H1 (cell line): ENCODE data around the gene RIPOR3. TPM values are rescaled to one million over a fixed set of nuclear protein-coding genes. Genes with fewer than 3 reads are reported as not detected.
A peak's percentile ranks its signal among the peaks of the same experiment; 100 is the strongest.

Source experiments
- CTCF ChIA-PET: fragments of 300-600 bp; sonication (Branson Sonifier 250); formaldehyde crosslinking; loops from one replicate; lab custom pipeline; 2021; ENCODE audit not compliant: partially characterized antibody; lab: Charles Lee
- POLR2A ChIA-PET: fragments of 300-600 bp; sonication (Branson Sonifier 250); formaldehyde crosslinking; loops from one replicate; lab custom pipeline; 2021; ENCODE audit warnings: inconsistent platforms; ENCODE audit not compliant: partially characterized antibody; lab: Charles Lee
- DNase-seq, 2 experiments: peaks; one replicate each; pipeline versions ENCODE4 v3.0.0 to v3.0.0-alpha.2; 2010 to 2022; ENCODE audit warnings: low spot score in 2 of 2, low read depth in 1 of 2, mixed read lengths in 1 of 2
- FAIRE-seq: peaks from 2 replicates; lab custom pipeline; 2011; peaks lifted over from hg19 to GRCh38; lab: Jason Lieb, UNC
- H2AFZ ChIP-seq: 2 replicates; pipeline ENCODE4 v1.8.1; 2012; ENCODE audit warnings: low read length, inconsistent platforms
- H2AK5ac ChIP-seq: 2 replicates; pipeline ENCODE4 v1.6.1; 2013; ENCODE audit warnings: low read depth, low read length
- H2BK120ac ChIP-seq: replicated peaks from 2 replicates; pipeline ENCODE3; 2013; ENCODE audit warnings: low read depth, low read length, inconsistent platforms
- H2BK12ac ChIP-seq: 2 replicates; pipeline ENCODE4 v1.6.1; 2013; ENCODE audit warnings: low read depth, low read length
- H2BK15ac ChIP-seq: 2 replicates; pipeline ENCODE4 v1.6.1; 2013; ENCODE audit warnings: low read length
- H2BK20ac ChIP-seq: 2 replicates; pipeline ENCODE4 v1.6.1; 2013; ENCODE audit warnings: low read length
- H2BK5ac ChIP-seq: 2 replicates; pipeline ENCODE4 v1.6.1; 2013; ENCODE audit warnings: low read depth, low read length
- H3K14ac ChIP-seq: 2 replicates; pipeline ENCODE4 v1.6.1; 2013; ENCODE audit warnings: inconsistent platforms; ENCODE audit not compliant: insufficient read length
- H3K18ac ChIP-seq: 2 replicates; pipeline ENCODE4 v1.6.1; 2013; ENCODE audit warnings: low read length; ENCODE audit errors: extremely low read depth
- H3K23ac ChIP-seq: 2 replicates; pipeline ENCODE4 v1.6.1; 2013; ENCODE audit warnings: inconsistent platforms; ENCODE audit not compliant: insufficient read length
- H3K23me2 ChIP-seq: 2 replicates; pipeline ENCODE4 v1.6.1; 2013; ENCODE audit warnings: low read depth, low read length
- H3K27ac ChIP-seq: 2 replicates; pipeline ENCODE4 v1.6.1; 2011; ENCODE audit warnings: low read depth, low read length, inconsistent platforms
- H3K27me3 ChIP-seq, 4 experiments: replicated peaks in 1 of 4; 1 replicate in 1 of 4; 2 replicates in 3 of 4; pipeline versions ENCODE4 v1.6.1 to v1.8.1; 2011 to 2013; ENCODE audit warnings: low read length in 3 of 4, mild to moderate bottlenecking in 3 of 4, inconsistent platforms in 2 of 4, mixed read lengths in 2 of 4, moderate library complexity in 1 of 4; ENCODE audit not compliant: control insufficient read depth in 3 of 4, insufficient read depth in 3 of 4; ENCODE audit errors: extremely low read depth in 1 of 4
- H3K36me3 ChIP-seq, 4 experiments: 2 replicates each; pipeline versions ENCODE4 v1.6.1 to v1.8.1; 2011 to 2013; ENCODE audit warnings: mild to moderate bottlenecking in 4 of 4, low read length in 3 of 4, moderate library complexity in 2 of 4, control low read depth in 1 of 4, inconsistent platforms in 1 of 4; ENCODE audit not compliant: insufficient read depth in 4 of 4, control insufficient read depth in 2 of 4
- H3K4ac ChIP-seq: replicated peaks from 2 replicates; pipeline ENCODE3; 2013; ENCODE audit warnings: low read length, low read depth, mixed read lengths, inconsistent platforms; ENCODE audit not compliant: insufficient read length
- H3K4me1 ChIP-seq, 4 experiments: replicated peaks in 1 of 4; 1 replicate in 1 of 4; 2 replicates in 3 of 4; pipeline versions ENCODE4 v1.6.1 to v1.8.1; 2011 to 2013; ENCODE audit warnings: low read length in 3 of 4, inconsistent platforms in 2 of 4, mixed read lengths in 1 of 4; ENCODE audit not compliant: insufficient read depth in 4 of 4, control insufficient read depth in 3 of 4
- H3K4me2 ChIP-seq, 2 experiments: 2 replicates each; pipeline versions ENCODE4 v1.6.1 to v1.8.1; 2011 to 2013; ENCODE audit warnings: low read depth in 2 of 2, low read length in 2 of 2, control low read depth in 1 of 2, inconsistent platforms in 1 of 2, mild to moderate bottlenecking in 1 of 2; ENCODE audit not compliant: insufficient read depth in 1 of 2
- H3K4me3 ChIP-seq, 4 experiments: fragments of 200-600, 300-600 bp in 1 of 4; sonication (generic), shearing (Covaris generic), sonication (Bioruptor Twin) in 1 of 4; 2 replicates each; pipeline versions ENCODE4 v1.5.1 to v1.8.1; 2011 to 2016; ENCODE audit warnings: low read length in 4 of 4, low read depth in 3 of 4, control low read depth in 2 of 4, inconsistent platforms in 2 of 4, mild to moderate bottlenecking in 2 of 4, mixed read lengths in 1 of 4, moderate library complexity in 1 of 4; ENCODE audit not compliant: insufficient read depth in 2 of 4; ENCODE audit errors: extremely low read depth in 1 of 4
- H3K56ac ChIP-seq: replicated peaks from 2 replicates; pipeline ENCODE3; 2013; ENCODE audit warnings: low read depth, mild to moderate bottlenecking, mixed read lengths, low read length, inconsistent platforms; ENCODE audit not compliant: insufficient read length
- H3K79me1 ChIP-seq: 2 replicates; pipeline ENCODE4 v1.6.1; 2013; ENCODE audit warnings: low read depth, low read length, control low read depth
- H3K79me2 ChIP-seq, 2 experiments: 2 replicates each; pipeline versions ENCODE4 v1.6.1 to v1.8.1; 2012 to 2013; ENCODE audit warnings: low read length in 2 of 2, mild to moderate bottlenecking in 2 of 2, inconsistent platforms in 1 of 2; ENCODE audit not compliant: insufficient read depth in 2 of 2, control insufficient read depth in 1 of 2
- H3K9ac ChIP-seq, 4 experiments: replicated peaks in 1 of 4; 1 replicate in 1 of 4; 2 replicates in 3 of 4; pipeline versions ENCODE4 v1.6.1 to v1.8.1; 2011 to 2013; ENCODE audit warnings: low read depth in 3 of 4, low read length in 3 of 4, control low read depth in 2 of 4, mild to moderate bottlenecking in 2 of 4, moderate library complexity in 2 of 4, inconsistent platforms in 1 of 4; ENCODE audit errors: extremely low read depth in 1 of 4
- H3K9me3 ChIP-seq, 2 experiments: 2 replicates each; pipeline versions ENCODE4 v1.6.1 to v1.8.1; 2012 to 2013; ENCODE audit warnings: mild to moderate bottlenecking in 2 of 2, moderate library complexity in 2 of 2, control low read depth in 1 of 2, inconsistent platforms in 1 of 2, low read depth in 1 of 2, low read length in 1 of 2, mixed read lengths in 1 of 2; ENCODE audit not compliant: insufficient read depth in 2 of 2
- H4K20me1 ChIP-seq, 2 experiments: replicated peaks in 1 of 2; 2 replicates each; pipeline versions ENCODE3 to v1.8.1; 2011 to 2013; ENCODE audit warnings: inconsistent platforms in 2 of 2, low read length in 2 of 2, mild to moderate bottlenecking in 1 of 2; ENCODE audit not compliant: insufficient read depth in 2 of 2, control insufficient read depth in 1 of 2
- H4K5ac ChIP-seq: 2 replicates; pipeline ENCODE4 v1.6.1; 2013; ENCODE audit warnings: low read length, low read depth, mixed read lengths, inconsistent platforms; ENCODE audit not compliant: insufficient read length
- H4K8ac ChIP-seq: 2 replicates; pipeline ENCODE4 v1.8.0; 2013; ENCODE audit warnings: mild to moderate bottlenecking, moderate library complexity, low read length, inconsistent platforms; ENCODE audit not compliant: insufficient read depth; ENCODE audit errors: extremely low read depth
- H4K91ac ChIP-seq: replicated peaks from 2 replicates; pipeline ENCODE3; 2013; ENCODE audit warnings: low read length, mixed read lengths, inconsistent platforms; ENCODE audit not compliant: insufficient read length
- BCL11A ChIP-seq, 2 experiments: IDR thresholded peaks; one replicate each; pipeline ENCODE4 v1.6.1; 2011; ENCODE audit warnings: low read depth in 2 of 2, low read length in 2 of 2, mild to moderate bottlenecking in 2 of 2
- BRCA1 ChIP-seq: IDR thresholded peaks from 2 replicates; pipeline ENCODE4 v1.6.1; 2012; ENCODE audit warnings: low read depth, low read length, improper control_type of control experiment
- RNF2 ChIP-seq: fragments of 200-900, 300-1000 bp; sonication (generic); IDR thresholded peaks from 2 replicates; pipeline ENCODE4 v1.7.1; 2016; ENCODE audit warnings: borderline replicate concordance, low read depth, mild to moderate bottlenecking, antibody characterized with exemption, low read length; ENCODE audit not compliant: poor library complexity, severe bottlenecking; ENCODE audit errors: missing control alignments
- WGBS, 2 experiments: shearing (Covaris generic) in 1 of 2; methylation state at CpG; one replicate each; pipeline versions ENCODE4 v1.1.6 to v1.1.7; 2013 to 2015; ENCODE audit warnings: low lambda C conversion rate in 2 of 2, mixed read lengths in 2 of 2, inconsistent platforms in 1 of 2, low coverage in 1 of 2, missing lambda C conversion rate in 1 of 2; ENCODE audit not compliant: insufficient replicate concordance in 2 of 2, insufficient coverage in 1 of 2, insufficient read length in 1 of 2; ENCODE audit errors: extremely low coverage in 1 of 2, missing lambda C conversion rate in 1 of 2; 5-methylcytosine and 5-hydroxymethylcytosine counted together
- polyA plus RNA-seq, 7 experiments: library from polyadenylated mRNA; depleted of rRNA in 3 of 7; stranded (reverse) in 5 of 7; unstranded in 2 of 7; fragments of >200 nt in 5 of 7; fragments of 200-250 nt in 2 of 7; gene quantifications; 1 replicate in 5 of 7; 2 replicates in 1 of 7; 4 replicates in 1 of 7; pipeline versions ENCODE4 v1.2.1 to v1.2.3, GENCODE V29; 2011 to 2013; ENCODE audit warnings: missing spikeins in 2 of 7, mixed read lengths in 2 of 7
- total RNA-seq: library from RNA; stranded (reverse); fragmentation: NEBNext Ultra II Directional; extraction: Animal tissue kit (Norgen Biotek cat#: 25700); gene quantifications from 2 replicates; pipeline ENCODE4 v1.2.1, GENCODE V29; 2021
- TF ChIP-seq, protein P1 (sequence below): IDR thresholded peaks from 2 replicates; pipeline ENCODE4 v1.6.1; 2012; ENCODE audit warnings: inconsistent platforms

RIPOR3 gene
- total and polyA plus RNA-seq, 2 of the 8 experiments (the other 6 are each of a cell fraction or from before 2014, with no cell fraction given), result 3.6 to 4.5 TPM

DNA sequence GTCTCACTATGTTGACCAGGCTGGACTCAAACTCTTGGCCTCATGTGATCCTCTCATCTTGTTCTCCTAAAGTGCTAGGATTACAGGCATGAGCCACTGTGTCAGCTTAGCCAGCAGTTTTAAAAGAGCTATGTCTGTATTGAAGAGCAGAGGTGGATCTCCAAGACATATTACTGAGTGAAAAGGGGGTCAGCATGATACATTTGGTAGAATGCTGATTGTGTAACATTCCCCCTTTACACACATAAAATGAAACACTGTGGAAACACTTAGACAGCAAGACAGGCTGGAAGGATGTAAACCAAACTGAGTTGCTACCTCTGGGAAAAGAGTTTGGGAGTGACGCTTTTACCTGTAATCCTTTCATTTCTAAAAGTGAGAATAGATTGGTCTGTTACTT lies 1.7 kb upstream of the RIPOR3 start:
- peaks cover 19% of the 10 kb centered on the region for H3K23me2 ChIP-seq
- H2BK5ac ChIP-seq, result no peak overlapping the region
- H3K36me3 ChIP-seq, result no peaks in the 10 kb centered on the region
- no peak overlapping the region for H3K4me3 ChIP-seq
- no peak overlapping the region for H3K9ac ChIP-seq
- H2BK20ac ChIP-seq, result peak overlapping the region; percentile 90; the same call in 1 of the 2 replicates
- TF ChIP-seq RNF2, result no peak
- no peak for TF ChIP-seq BCL11A (IDR thresholded peaks at IDR 0.05; ENCODE audit: low read depth in 2 of 2, low read length in 2 of 2)
- TF ChIP-seq, protein P1, sequence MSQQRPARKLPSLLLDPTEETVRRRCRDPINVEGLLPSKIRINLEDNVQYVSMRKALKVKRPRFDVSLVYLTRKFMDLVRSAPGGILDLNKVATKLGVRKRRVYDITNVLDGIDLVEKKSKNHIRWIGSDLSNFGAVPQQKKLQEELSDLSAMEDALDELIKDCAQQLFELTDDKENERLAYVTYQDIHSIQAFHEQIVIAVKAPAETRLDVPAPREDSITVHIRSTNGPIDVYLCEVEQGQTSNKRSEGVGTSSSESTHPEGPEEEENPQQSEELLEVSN, result no peak
- TF ChIP-seq BRCA1, result no peak
- no peaks in the 10 kb centered on the region; the same call in 1 of the 2 replicates for H3K79me1 ChIP-seq
- H3K79me2 ChIP-seq, result no peaks in the 10 kb centered on the region; a peak in 1 of 4 replicates
- no peaks in the 10 kb centered on the region for H3K9me3 ChIP-seq
- FAIRE-seq (no peak), DNase-seq (no peak)
- no peak overlapping the region for H3K56ac ChIP-seq
- WGBS, 2 experiments, result 83% methylated on average over 1 of the region's 1 CpG; no CpG with 5 or more reads in 1 of the 2 experiments
- H4K8ac ChIP-seq, result no peak overlapping the region
- H4K5ac ChIP-seq, result no peak overlapping the region
- CTCF ChIA-PET, result interaction anchor here (0.7 to 2.2 kb wide), 6 partner anchors 16 to 100 kb away, joined by 3 to 9 read pairs (median 4); no protein-coding TSS in a partner anchor
- H3K18ac ChIP-seq, result no peak overlapping the region; the same call in 1 of the 2 replicates
- H2BK12ac ChIP-seq, result no peak overlapping the region
- 0 out of 7 replicates have a peak, but pooled peaks cover 0 to 2% (median 0%) of the 10 kb centered on the region in 4 experiments for H3K27me3 ChIP-seq
- no peak overlapping the region for H3K23ac ChIP-seq
- no peak overlapping the region; a peak in 1 of 4 replicates for H3K4me2 ChIP-seq
- H3K27ac ChIP-seq, result no peak overlapping the region
- 0 out of 2 replicates have a peak overlapping the region, but pooled peaks have one; percentile 6 for H2AFZ ChIP-seq
- H2BK15ac ChIP-seq, result peak overlapping the region; percentile 55; the same call in 1 of the 2 replicates
- no peak overlapping the region for H2AK5ac ChIP-seq
- H4K91ac ChIP-seq, result no peak overlapping the region
- H3K14ac ChIP-seq, result no peak overlapping the region
- H3K4me1 ChIP-seq, result peaks cover 16 to 24% (median 18%) of the 10 kb centered on the region in 4 experiments
- no peaks in the 10 kb centered on the region for H4K20me1 ChIP-seq
- no peak overlapping the region for H2BK120ac ChIP-seq
- no peak overlapping the region for H3K4ac ChIP-seq
- POLR2A ChIA-PET, result no interaction called here
